Gastrocnemius medialis (tissue), 4 donors: ENCODE measurements around the gene UBFD1. TPM values are rescaled to one million over a fixed set of nuclear protein-coding genes. Genes with fewer than 3 reads are reported as not detected.

ENCODE experiments used
- ATAC-seq, 2 donors: fragments of 150-250 bp; one replicate each; pipeline ENCODE4 v1.9.1; 2016
- DNase-seq, 2 donors: peaks; one replicate each; pipeline ENCODE4 v3.0.0-alpha.2; 2019
- H3K27ac ChIP-seq, 4 donors: fragments of 200-600 bp; sonication (generic); 1 replicate in 1 of 4; 2 replicates in 3 of 4; pipeline ENCODE4 v1.5.1; 2016 to 2018; ENCODE audit warnings: mild to moderate bottlenecking in 2 of 4, moderate library complexity in 1 of 4
- H3K27me3 ChIP-seq, 3 donors: fragments of 200-600 bp; sonication (generic) in 2 of 3; 1 replicate in 1 of 3; 2 replicates in 2 of 3; pipeline versions ENCODE4 v1.5.1 to v1.6.0; 2016 to 2019; ENCODE audit warnings: mild to moderate bottlenecking in 1 of 3, moderate library complexity in 1 of 3
- H3K36me3 ChIP-seq, 2 donors: fragments of 200-600 bp; sonication (generic) in 1 of 2; one replicate each; pipeline ENCODE4 v1.5.1; 2017 to 2018
- H3K4me1 ChIP-seq, 2 donors: fragments of 200-600 bp; sonication (generic) in 1 of 2; one replicate each; pipeline ENCODE4 v1.5.1; 2016 to 2017; ENCODE audit warnings: mild to moderate bottlenecking in 2 of 2
- H3K4me3 ChIP-seq, 4 donors: fragments of 200-600 bp; sonication (generic) in 3 of 4; 1 replicate in 1 of 4; 2 replicates in 3 of 4; pipeline ENCODE4 v1.5.1; 2016 to 2019; ENCODE audit warnings: mild to moderate bottlenecking in 2 of 4
- H3K9me3 ChIP-seq, 3 donors: fragments of 200-600 bp; sonication (generic) in 2 of 3; 1 replicate in 1 of 3; 2 replicates in 2 of 3; pipeline ENCODE4 v1.5.1; 2016 to 2019
- POLR2A ChIP-seq, 2 donors: fragments of 450-650 bp; IDR thresholded peaks; one replicate each; pipeline ENCODE4 v1.6.1; 2017; ENCODE audit warnings: antibody characterized with exemption in 2 of 2, mild to moderate bottlenecking in 2 of 2, moderate library complexity in 2 of 2
- in situ Hi-C, 4 donors: fragments of 200-750 bp; cut with MboI; loops; one replicate each; pipeline versions ENCODE4 v1.15.0 to v1.8.0; 2017; ENCODE audit warnings: low sequenced_read_pairs in 4 of 4
- intact Hi-C: fragments of 100-400 bp; cut with DNase I; formaldehyde crosslinking; loops from one replicate; pipeline ENCODE4 v1.15.1; 2023; ENCODE audit warnings: low total_unique reads
- total RNA-seq, 4 donors: library from RNA; depleted of rRNA; stranded (reverse); fragments of >200 nt; gene quantifications; one replicate each; pipeline versions ENCODE4 v1.1.0 to v1.2.3, GENCODE V29; 2016
- TF ChIP-seq, protein P1 (sequence below), 5 experiments: fragments of 450-650 bp in 3 of 5; fragments of 200-600 bp in 2 of 5; sonication (generic) in 2 of 5; IDR thresholded peaks in 4 of 5; conservative IDR thresholded peaks in 1 of 5; 1 replicate in 4 of 5; 2 replicates in 1 of 5; pipeline ENCODE4 v1.5.1; 2016 to 2019; ENCODE audit warnings: antibody characterized with exemption in 5 of 5, mild to moderate bottlenecking in 3 of 5, moderate library complexity in 3 of 5

The UBFD1 gene
- total RNA-seq, 4 donors from 2014 or later: 133 to 367 (median 317) TPM

DNA sequence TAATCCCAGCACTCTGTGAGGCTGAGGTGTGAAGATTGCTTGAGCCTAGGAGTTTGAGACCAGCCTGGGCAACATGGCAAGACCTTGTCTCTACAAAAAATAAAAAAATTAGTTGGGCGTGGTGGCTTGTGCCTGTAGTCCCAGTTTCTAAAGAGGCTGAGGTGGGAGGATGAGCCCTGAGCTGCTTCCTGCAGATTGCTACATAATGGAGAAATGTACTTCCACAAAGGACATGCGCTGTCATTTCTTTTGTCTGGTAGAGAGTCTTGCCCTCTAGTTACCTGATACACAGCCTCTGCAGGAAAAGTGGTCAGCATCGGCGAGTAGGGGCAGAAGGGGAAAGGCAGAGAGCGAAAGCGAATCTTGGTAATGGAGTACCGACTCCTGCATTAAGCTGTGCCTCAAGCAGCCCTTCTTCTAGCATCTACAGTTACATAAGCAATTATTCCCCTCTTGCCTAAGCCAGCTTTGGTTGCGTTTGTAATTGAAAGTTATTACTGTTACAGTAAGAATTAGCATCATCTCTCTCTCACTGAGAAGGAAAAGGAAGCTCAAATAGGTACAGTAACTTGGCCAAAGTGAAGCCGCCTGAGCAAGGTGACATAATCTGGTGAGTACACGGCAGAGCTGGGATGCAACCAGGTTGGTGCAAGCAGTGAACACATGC lies 28.8 kb upstream of the UBFD1 start:
- peak in 1 of 2 donors; percentile 29 for ATAC-seq
- no peaks in the 10 kb centered on the region for H3K9me3 ChIP-seq
- DNase-seq: no peak
- TF ChIP-seq, protein P1, sequence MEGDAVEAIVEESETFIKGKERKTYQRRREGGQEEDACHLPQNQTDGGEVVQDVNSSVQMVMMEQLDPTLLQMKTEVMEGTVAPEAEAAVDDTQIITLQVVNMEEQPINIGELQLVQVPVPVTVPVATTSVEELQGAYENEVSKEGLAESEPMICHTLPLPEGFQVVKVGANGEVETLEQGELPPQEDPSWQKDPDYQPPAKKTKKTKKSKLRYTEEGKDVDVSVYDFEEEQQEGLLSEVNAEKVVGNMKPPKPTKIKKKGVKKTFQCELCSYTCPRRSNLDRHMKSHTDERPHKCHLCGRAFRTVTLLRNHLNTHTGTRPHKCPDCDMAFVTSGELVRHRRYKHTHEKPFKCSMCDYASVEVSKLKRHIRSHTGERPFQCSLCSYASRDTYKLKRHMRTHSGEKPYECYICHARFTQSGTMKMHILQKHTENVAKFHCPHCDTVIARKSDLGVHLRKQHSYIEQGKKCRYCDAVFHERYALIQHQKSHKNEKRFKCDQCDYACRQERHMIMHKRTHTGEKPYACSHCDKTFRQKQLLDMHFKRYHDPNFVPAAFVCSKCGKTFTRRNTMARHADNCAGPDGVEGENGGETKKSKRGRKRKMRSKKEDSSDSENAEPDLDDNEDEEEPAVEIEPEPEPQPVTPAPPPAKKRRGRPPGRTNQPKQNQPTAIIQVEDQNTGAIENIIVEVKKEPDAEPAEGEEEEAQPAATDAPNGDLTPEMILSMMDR (IDR thresholded peaks at IDR 0.05 in 4 of 5, conservative IDR thresholded peaks at IDR 0.05 in 1 of 5): no peak
- TF ChIP-seq POLR2A (IDR thresholded peaks at IDR 0.05): no peak
- intact Hi-C loops: no loop called here
- H3K4me3 ChIP-seq: no peak overlapping the region
- no peaks in the 10 kb centered on the region for H3K27me3 ChIP-seq
- H3K27ac ChIP-seq: peak overlapping the region in 1 of 4 donors; percentile 50
- no peaks in the 10 kb centered on the region for H3K4me1 ChIP-seq
- peaks cover 0 to 87% of the 10 kb centered on the region in 2 donors for H3K36me3 ChIP-seq
- in situ Hi-C loops: no loop called here

DNA sequence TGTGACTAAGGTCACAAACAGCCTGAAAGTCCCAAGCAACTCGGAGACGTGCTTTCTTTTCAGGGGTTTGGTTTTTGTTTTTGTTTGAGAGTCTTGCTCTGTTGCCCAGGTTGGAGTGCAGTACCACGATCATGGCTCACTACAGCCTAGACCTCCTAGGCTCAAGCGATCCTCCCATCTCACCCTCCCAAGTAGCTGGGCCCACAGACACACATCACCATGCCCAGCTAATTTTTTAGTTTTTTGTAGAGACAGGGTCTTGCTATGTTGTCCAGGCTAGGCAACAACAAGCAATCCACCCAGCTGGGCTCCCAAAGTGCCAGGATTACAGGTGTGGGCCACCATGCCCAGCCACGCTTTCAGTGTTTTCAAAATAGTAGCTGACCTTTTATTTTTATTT lies 27.5 kb upstream of the UBFD1 start:
- H3K9me3 ChIP-seq: no peaks in the 10 kb centered on the region
- TF ChIP-seq, protein P1 (IDR thresholded peaks at IDR 0.05 in 4 of 5, conservative IDR thresholded peaks at IDR 0.05 in 1 of 5): no peak
- no peak for TF ChIP-seq POLR2A (IDR thresholded peaks at IDR 0.05)
- no peaks in the 10 kb centered on the region for H3K4me1 ChIP-seq
- DNase-seq (no peak), ATAC-seq (no peak)
- no peaks in the 10 kb centered on the region for H3K27me3 ChIP-seq
- H3K36me3 ChIP-seq: peaks cover 0 to 87% of the 10 kb centered on the region in 2 donors
- in situ Hi-C loops (no loop called here), intact Hi-C loops (no loop called here)
- H3K4me3 ChIP-seq: no peak overlapping the region
- H3K27ac ChIP-seq: no peak overlapping the region

DNA sequence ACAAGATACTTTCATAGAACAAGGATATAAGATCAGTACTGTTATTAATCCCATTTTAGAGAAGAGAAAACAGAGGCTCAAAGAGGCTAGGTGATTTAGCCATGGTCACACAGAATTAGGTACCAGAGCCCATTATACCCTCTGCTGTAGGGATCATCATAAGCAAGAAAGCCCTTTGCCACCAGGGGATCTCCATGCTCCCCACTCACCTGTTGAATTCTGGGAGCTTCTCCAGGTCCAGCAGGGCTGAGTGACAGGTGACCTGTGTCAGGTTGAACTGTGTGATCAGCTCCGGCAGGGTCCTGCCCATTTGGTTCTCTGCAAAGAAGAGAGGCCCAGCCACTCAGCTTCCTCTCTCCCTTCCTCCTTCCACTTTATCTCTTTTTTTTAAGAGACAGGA lies 25.1 kb upstream of the UBFD1 start:
- Histone ChIP-seq H3K9me3 (no peaks in the 10 kb centered on the region), H3K27me3 (no peaks in the 10 kb centered on the region), H3K27ac (no peak overlapping the region), H3K36me3 (peaks cover 0 to 84% of the 10 kb centered on the region in 2 donors), H3K4me3 (no peak overlapping the region), H3K4me1 (no peaks in the 10 kb centered on the region)
- DNase-seq (no peak), ATAC-seq (no peak)
- TF ChIP-seq, protein P1 (IDR thresholded peaks at IDR 0.05 in 4 of 5, conservative IDR thresholded peaks at IDR 0.05 in 1 of 5): no peak
- TF ChIP-seq POLR2A (IDR thresholded peaks at IDR 0.05): no peak
- intact Hi-C loops: no loop called here
- in situ Hi-C loops: no loop called here

DNA sequence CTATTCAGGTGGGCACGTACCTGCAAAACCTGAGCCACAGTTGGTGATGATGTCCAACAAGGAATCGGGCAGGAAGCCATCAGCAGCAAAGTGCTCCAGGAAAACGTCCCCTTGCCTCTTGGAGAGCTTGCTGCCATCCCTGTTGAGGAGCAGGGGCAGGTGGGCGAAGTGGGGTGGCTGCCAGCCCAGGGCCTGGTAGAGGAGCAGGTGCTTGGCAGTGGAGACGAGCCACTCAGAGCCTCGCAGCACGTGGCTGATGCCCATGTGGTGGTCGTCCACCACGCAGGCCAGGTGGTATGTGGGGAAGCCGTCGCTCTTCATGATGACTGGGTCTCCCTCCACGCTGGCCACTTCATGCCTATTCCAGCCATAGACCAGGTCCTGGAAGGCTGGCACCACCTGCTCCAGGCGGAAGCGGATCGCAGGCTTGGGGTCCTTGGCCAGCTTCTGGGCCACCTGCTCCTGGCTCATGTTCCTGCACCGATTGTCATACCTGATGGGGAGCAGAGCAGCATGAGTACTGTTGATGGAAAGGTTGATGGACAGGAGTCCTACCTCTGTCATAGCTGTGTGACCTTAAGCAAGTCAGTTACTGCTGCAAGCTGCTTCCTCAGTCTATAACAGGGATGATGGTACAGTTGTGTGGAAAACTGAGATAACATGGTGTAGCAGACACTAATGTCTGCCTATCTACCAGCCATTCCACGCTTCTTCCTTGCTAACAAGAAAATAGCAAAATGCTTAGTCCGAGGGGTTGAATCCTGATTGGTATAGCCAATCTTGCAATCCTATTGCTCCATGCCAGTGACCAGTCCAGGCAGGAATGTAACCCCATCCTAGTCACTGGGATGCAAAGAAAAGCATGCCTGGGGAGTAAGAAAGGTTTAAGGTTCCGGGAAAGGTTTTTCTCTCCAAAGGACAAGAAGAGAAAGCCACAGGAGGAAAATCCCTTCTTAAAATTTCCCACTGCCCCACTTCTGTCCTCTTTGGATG lies 22.4 kb upstream of the UBFD1 start:
- Histone ChIP-seq H3K9me3 (no peaks in the 10 kb centered on the region), H3K27me3 (no peaks in the 10 kb centered on the region), H3K4me3 (no peak overlapping the region), H3K27ac (no peak overlapping the region), H3K4me1 (no peaks in the 10 kb centered on the region), H3K36me3 (peaks cover 0 to 73% of the 10 kb centered on the region in 2 donors)
- in situ Hi-C loops (no loop called here), intact Hi-C loops (no loop called here)
- TF ChIP-seq, protein P1 (IDR thresholded peaks at IDR 0.05 in 4 of 5, conservative IDR thresholded peaks at IDR 0.05 in 1 of 5): no peak
- no peak for TF ChIP-seq POLR2A (IDR thresholded peaks at IDR 0.05)
- ATAC-seq (no peak), DNase-seq (no peak)
